ENCODE data around the gene MLH1.

- no peak for TF ChIP-seq CTCF (IDR thresholded peaks at IDR 0.05; ENCODE audit: poor library complexity)
- TF ChIP-seq EZH2 (IDR thresholded peaks at IDR 0.05; ENCODE audit: borderline replicate concordance): no peak
Measured at GRCh38 chr3:37096975-37097374, 103.7 kb downstream of the MLH1 start.

Data from hepatocyte (in vitro differentiated cells).